HG02852 (cell line): ENCODE measurements around the gene ZBTB7B.
A peak's percentile ranks its signal among the peaks of the same experiment; 100 is the strongest.

Experiments used
- ATAC-seq: cut with Tn5 transposase; IDR thresholded peaks from one replicate; pipeline ENCODE4 v1.9.1; 2021; ENCODE audit warnings: mild to moderate bottlenecking, moderate library complexity; ENCODE audit not compliant: unreplicated experiment

ZBTB7B gene

GRCh38 chr1:155002464-155003226, at the start of gene ZBTB7B:
Gene ZBTB7B (plus strand): TSS chr1:155002802. CDS start chr1:155014661, 11,859 bp downstream.
- ATAC-seq: no peak

- ATAC-seq: no peak
Measured at GRCh38 chr1:154953611-154954038, 49.0 kb upstream of the ZBTB7B start.

DNA sequence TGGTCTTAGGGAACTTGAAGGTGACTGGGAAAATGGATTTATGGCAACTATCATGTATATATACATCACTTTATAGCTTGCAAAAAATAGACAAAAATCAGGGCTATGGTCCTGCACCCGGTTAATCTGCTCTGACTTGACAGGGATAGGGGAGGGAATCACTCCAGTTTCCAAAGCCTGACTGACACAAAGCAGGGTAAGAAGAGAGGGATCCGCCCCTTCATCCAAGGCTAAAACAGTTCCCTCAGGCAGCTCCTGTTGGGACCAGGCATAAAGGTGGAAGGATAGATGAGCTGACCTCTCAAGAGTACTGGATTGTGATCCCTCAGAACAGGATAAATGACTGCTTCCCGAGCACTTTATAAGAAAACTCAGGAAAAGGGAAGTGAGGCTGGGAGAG, 48.1 kb upstream of the ZBTB7B start:
- ATAC-seq: no peak

GRCh38 chr1:154955039-154955717, 47.4 kb upstream of the ZBTB7B start:
- ATAC-seq: peak; percentile 40

DNA sequence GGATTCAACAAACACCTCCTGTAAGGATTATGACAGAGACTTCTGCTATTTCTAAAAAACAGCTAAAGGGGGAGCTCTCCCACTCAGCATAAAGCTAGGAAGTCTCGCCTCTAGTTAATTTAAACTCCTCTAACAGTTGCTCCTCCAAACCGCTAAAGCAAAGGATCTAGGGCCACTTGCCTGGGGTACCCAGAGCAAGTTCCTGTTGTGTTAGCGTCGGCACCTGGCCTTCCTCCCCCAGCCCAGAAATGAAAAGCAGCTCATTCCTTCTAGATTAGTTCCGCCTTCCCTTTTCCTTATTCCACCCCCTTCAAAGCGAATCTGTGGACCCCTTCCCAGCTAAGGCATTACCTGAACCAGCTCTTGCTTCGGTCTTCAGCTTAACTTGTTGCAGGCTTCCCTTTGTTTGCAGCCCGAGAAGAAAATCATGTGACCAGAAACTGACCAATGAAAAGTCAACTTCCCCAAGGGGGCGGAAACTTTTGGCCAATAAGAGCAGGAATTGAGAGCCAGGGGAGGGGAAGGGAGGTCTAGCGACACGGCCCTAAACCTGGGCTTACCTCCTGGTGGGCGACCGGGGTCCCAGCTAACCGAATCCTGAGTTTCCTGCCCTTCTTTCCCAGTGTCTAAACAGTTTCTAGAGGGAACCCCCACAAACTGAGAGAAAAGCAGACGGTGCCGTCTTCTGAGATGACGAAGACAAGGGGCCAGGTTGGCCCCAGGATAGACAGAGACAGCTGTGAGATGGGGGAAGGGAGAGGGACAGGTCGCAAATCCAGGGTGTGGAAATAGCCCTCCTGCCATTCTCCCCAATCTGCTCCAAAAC, 46.7 kb upstream of the ZBTB7B start, which contains the start of gene PBXIP1:
Gene PBXIP1 (minus strand): TSS at position 382 of the 826 bp plus-strand sequence. CDS start 2,378 bp downstream, outside the sequence.
- peak; percentile 67 for ATAC-seq

GRCh38 chr1:154956544-154956941, 46.1 kb upstream of the ZBTB7B start:
- no peak for ATAC-seq

- no peak for ATAC-seq
Measured at GRCh38 chr1:154957091-154957657, 45.4 kb upstream of the ZBTB7B start.

- ATAC-seq: no peak
Measured at GRCh38 chr1:154958036-154958435, 44.6 kb upstream of the ZBTB7B start.

- no peak for ATAC-seq
Measured at GRCh38 chr1:154958681-154959425, 43.7 kb upstream of the ZBTB7B start.

- ATAC-seq: no peak
Measured at GRCh38 chr1:154959426-154959780, 43.2 kb upstream of the ZBTB7B start.

GRCh38 chr1:154960446-154961136, 42.0 kb upstream of the ZBTB7B start:
- ATAC-seq: no peak

DNA sequence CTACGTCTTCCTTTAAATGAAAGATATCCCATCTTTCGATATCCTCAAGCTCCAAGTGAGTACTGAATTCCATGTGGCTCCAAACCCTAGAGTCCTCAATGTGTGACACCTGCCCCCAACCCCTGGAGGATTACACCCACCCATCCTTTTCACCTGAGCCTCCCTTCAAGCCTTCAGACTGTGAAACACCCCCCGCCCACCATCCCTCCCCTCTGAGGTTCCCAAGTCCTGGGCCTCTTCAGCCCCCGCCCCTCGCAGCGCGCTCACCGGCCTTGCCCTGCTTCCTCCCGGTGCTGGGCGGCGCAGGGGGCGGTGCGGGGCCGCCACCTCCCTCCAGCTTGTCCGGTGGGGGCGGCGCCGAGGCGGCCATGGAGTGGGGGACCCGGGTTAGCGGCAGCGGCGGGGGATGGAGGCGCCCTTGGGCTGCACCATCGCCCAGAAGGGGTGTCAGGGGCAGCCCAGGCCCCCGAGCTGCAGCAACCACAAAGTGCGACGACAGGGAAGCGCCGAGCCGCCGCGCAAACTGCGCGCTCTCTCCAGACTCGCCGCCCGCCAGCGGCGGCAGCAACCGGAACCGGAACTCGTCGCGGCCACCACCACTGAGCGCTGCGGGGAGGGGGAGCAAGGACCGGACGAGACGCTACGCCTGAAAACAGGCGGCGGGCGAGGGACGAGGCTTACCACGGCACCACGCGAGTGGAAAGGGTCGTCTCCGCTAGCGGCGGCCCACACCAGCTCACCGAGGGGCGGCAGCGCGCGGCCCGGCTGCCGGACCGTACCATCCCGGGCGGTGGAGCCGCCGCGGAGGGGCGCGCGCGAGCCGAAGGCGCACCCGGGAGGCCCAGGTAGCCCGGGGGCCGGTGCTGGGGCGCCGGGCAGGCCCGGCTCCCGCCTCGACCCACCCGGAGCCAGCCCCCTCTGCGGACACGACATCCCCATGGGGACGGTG, 41.1 kb upstream of the ZBTB7B start, which contains the start of gene PYGO2:
Gene PYGO2 (minus strand): TSS at position 576 of the 949 bp plus-strand sequence. CDS start 206 bp downstream, at position 370.
- ATAC-seq: peak; percentile 71

DNA sequence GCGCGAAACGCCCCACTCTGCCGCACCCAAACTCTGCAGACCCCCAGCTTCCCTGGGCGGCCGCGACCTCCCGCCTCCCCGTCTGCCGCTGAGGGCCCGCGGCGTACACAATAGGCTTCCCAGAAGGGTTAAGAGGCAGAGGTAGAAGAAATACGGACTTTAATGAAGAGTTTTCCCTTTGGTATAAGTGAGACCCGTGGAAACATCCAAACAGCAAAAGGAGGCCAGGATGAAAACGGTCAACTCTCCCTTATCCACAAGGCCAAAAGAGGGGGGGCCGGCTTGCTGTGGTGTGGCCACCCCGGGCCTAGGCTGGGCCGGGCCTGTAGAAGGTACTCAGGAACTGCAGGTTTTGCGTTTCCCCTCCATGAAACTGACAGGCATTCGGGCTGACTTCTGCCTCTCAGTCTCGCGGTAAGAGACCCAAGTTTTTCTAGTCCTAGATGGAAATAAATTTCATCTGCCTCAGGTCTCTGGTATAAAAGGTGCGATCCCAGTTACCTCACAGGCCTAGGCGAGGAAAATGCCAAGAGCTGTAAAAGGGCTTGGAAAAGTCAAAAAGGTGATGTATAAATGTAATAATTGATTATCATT, 40.3 kb upstream of the ZBTB7B start:
- no peak for ATAC-seq

GRCh38 chr1:154962795-154963330, 39.7 kb upstream of the ZBTB7B start:
- no peak for ATAC-seq

GRCh38 chr1:154963643-154964042, 39.0 kb upstream of the ZBTB7B start:
- no peak for ATAC-seq

DNA sequence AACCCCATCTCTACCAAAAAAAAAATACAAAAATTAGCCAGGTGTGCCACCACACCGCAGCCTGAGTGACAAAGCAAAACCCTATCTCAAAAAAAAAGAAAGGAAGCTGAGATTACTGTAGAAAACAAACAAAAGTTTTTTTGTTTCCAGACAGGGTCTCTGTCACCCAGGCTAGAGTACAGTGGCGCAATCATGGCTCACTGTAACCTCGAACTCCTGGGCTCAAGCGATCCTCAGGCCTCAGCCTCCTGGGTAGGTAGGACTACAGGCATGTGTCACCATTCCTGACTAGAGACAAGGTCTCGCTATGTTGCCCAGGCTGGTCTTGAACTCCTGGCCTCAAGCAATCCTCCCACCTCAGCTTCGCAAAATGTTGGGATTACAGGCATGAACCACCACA, 38.2 kb upstream of the ZBTB7B start:
- ATAC-seq: no peak

GRCh38 chr1:154966111-154966510, 36.5 kb upstream of the ZBTB7B start:
- ATAC-seq: no peak
